ENCODE results near the gene CDH23.

Gene CDH23

GRCh38 chr10:71468363-71469094, 71.8 kb downstream of the CDH23 start:
- Histone ChIP-seq H3K36me3 (no peaks in the 10 kb centered on the region), H3K4me3 (no peak overlapping the region), H3K27me3 (no peaks in the 10 kb centered on the region), H3K4me1 (peaks cover 0 to 20% (median 14%) of the 10 kb centered on the region in 4 donors), H3K27ac (no peak overlapping the region), H3K9me3 (no peaks in the 10 kb centered on the region)
- no peak for TF ChIP-seq CTCF (IDR thresholded peaks at IDR 0.05)
- intact Hi-C loops (cut with DNase I; ENCODE audit: low total_unique reads), result no loop called here
- DNase-seq, result no peak

GRCh38 chr10:71471006-71471405, 74.3 kb downstream of the CDH23 start:
- no peaks in the 10 kb centered on the region for H3K9me3 ChIP-seq
- H3K4me1 ChIP-seq, result peaks cover 0 to 31% (median 20%) of the 10 kb centered on the region in 4 donors
- TF ChIP-seq CTCF (IDR thresholded peaks at IDR 0.05), result no peak
- no peaks in the 10 kb centered on the region for H3K27me3 ChIP-seq
- H3K27ac ChIP-seq, result no peak overlapping the region
- intact Hi-C loops (cut with DNase I; ENCODE audit: low total_unique reads), result no loop called here
- H3K4me3 ChIP-seq, result no peak overlapping the region
- DNase-seq, result no peak
- H3K36me3 ChIP-seq, result no peaks in the 10 kb centered on the region

- no peaks in the 10 kb centered on the region for H3K27me3 ChIP-seq
- H3K36me3 ChIP-seq, result no peaks in the 10 kb centered on the region
- H3K9me3 ChIP-seq, result no peaks in the 10 kb centered on the region
- TF ChIP-seq CTCF (IDR thresholded peaks at IDR 0.05), result no peak
- H3K27ac ChIP-seq, result peak overlapping the region; percentile 41 to 49
- H3K4me3 ChIP-seq, result no peak overlapping the region
- peak; percentile 35 to 75 for DNase-seq
- intact Hi-C loops (cut with DNase I; ENCODE audit: low total_unique reads), result no loop called here
- H3K4me1 ChIP-seq, result peaks cover 0 to 39% (median 25%) of the 10 kb centered on the region in 4 donors
Measured at GRCh38 chr10:71471957-71472365, 75.2 kb downstream of the CDH23 start.

- H3K27ac ChIP-seq, result peak overlapping the region; percentile 41 to 49
- DNase-seq, result no peak
Measured at GRCh38 chr10:71472466-71472865, 75.7 kb downstream of the CDH23 start.

GRCh38 chr10:71472912-71473311, 76.2 kb downstream of the CDH23 start:
- DNase-seq, result no peak
- H3K4me3 ChIP-seq, result no peak overlapping the region
- intact Hi-C loops (cut with DNase I; ENCODE audit: low total_unique reads), result no loop called here
- peak overlapping the region in 1 of 2 donors; percentile 49 for H3K27ac ChIP-seq
- no peak for TF ChIP-seq CTCF (IDR thresholded peaks at IDR 0.05)
- H3K4me1 ChIP-seq, result peaks cover 0 to 42% (median 26%) of the 10 kb centered on the region in 4 donors
- no peaks in the 10 kb centered on the region for H3K36me3 ChIP-seq
- H3K9me3 ChIP-seq, result no peaks in the 10 kb centered on the region
- no peaks in the 10 kb centered on the region for H3K27me3 ChIP-seq

More at GRCh38 chr10:71472466-71472865, 75.7 kb downstream of the CDH23 start:
- Histone ChIP-seq H3K4me1 (peaks cover 0 to 42% (median 26%) of the 10 kb centered on the region in 4 donors), H3K4me3 (no peak overlapping the region), H3K36me3 (no peaks in the 10 kb centered on the region), H3K27me3 (no peaks in the 10 kb centered on the region), H3K9me3 (no peaks in the 10 kb centered on the region)
- no peak for TF ChIP-seq CTCF (IDR thresholded peaks at IDR 0.05)
- intact Hi-C loops (cut with DNase I; ENCODE audit: low total_unique reads), result no loop called here
